ENCODE results near the gene CAMTA1. TPM values are rescaled to one million over a fixed set of nuclear protein-coding genes. Genes with fewer than 3 reads are reported as not detected.

The CAMTA1 gene
- polyA plus RNA-seq, 1 experiment, result 23.1 TPM

GRCh38 chr1:7320661-7321060 lies 535.4 kb downstream of the CAMTA1 start:
- POLR2A ChIA-PET, result no interaction called here
- CTCF ChIA-PET, result no interaction called here
- no peaks in the 10 kb centered on the region for H3K36me3 ChIP-seq (ENCODE audit: control insufficient read depth, insufficient read depth, low read length)
- TF ChIP-seq CTCF (IDR thresholded peaks at IDR 0.05; ENCODE audit: insufficient read depth, low read depth, low read length), result no peak
- H3K27me3 ChIP-seq (ENCODE audit: control insufficient read depth, insufficient read depth, low read length), result 0 out of 2 replicates have a peak, but pooled peaks cover 1% of the 10 kb centered on the region
- no peak for DNase-seq (ENCODE audit: low read depth)
- no peak overlapping the region for H3K4me3 ChIP-seq (ENCODE audit: low read depth, low read length)

- no peak overlapping the region for H3K4me3 ChIP-seq (ENCODE audit: low read depth, low read length)
- TF ChIP-seq CTCF (IDR thresholded peaks at IDR 0.05; ENCODE audit: insufficient read depth, low read depth, low read length), result no peak
- no peaks in the 10 kb centered on the region for H3K36me3 ChIP-seq (ENCODE audit: control insufficient read depth, insufficient read depth, low read length)
- ChIA-PET POLR2A (no interaction called here), CTCF (no interaction called here)
- 0 out of 2 replicates have a peak, but pooled peaks cover 1% of the 10 kb centered on the region for H3K27me3 ChIP-seq (ENCODE audit: control insufficient read depth, insufficient read depth, low read length)
- no peak for DNase-seq (ENCODE audit: low read depth)
Measured at GRCh38 chr1:7322283-7322785, 537.1 kb downstream of the CAMTA1 start.

GRCh38 chr1:7322912-7323311 lies 537.7 kb downstream of the CAMTA1 start:
- no peak for DNase-seq (ENCODE audit: low read depth)
- TF ChIP-seq CTCF (IDR thresholded peaks at IDR 0.05; ENCODE audit: insufficient read depth, low read depth, low read length), result no peak
- Histone ChIP-seq H3K27me3 (ENCODE audit: control insufficient read depth, insufficient read depth, low read length) (0 out of 2 replicates have a peak, but pooled peaks cover 1% of the 10 kb centered on the region), H3K4me3 (ENCODE audit: low read depth, low read length) (no peak overlapping the region), H3K36me3 (ENCODE audit: control insufficient read depth, insufficient read depth, low read length) (no peaks in the 10 kb centered on the region)
- ChIA-PET CTCF (no interaction called here), POLR2A (no interaction called here)

GRCh38 chr1:7325254-7325653 lies 540.0 kb downstream of the CAMTA1 start:
- Histone ChIP-seq H3K36me3 (ENCODE audit: control insufficient read depth, insufficient read depth, low read length) (no peaks in the 10 kb centered on the region), H3K27me3 (ENCODE audit: control insufficient read depth, insufficient read depth, low read length) (0 out of 2 replicates have a peak, but pooled peaks cover 1% of the 10 kb centered on the region), H3K4me3 (ENCODE audit: low read depth, low read length) (no peak overlapping the region)
- ChIA-PET CTCF (interaction anchor here (1.0 kb wide), 1 partner anchor 18 kb away, joined by 3 read pairs; no protein-coding TSS in a partner anchor), POLR2A (no interaction called here)
- TF ChIP-seq CTCF (IDR thresholded peaks at IDR 0.05; ENCODE audit: insufficient read depth, low read depth, low read length), result no peak
- no peak for DNase-seq (ENCODE audit: low read depth)

- DNase-seq (ENCODE audit: low read depth), result no peak
- ChIA-PET CTCF (no interaction called here), POLR2A (no interaction called here)
- no peak for TF ChIP-seq CTCF (IDR thresholded peaks at IDR 0.05; ENCODE audit: insufficient read depth, low read depth, low read length)
- Histone ChIP-seq H3K36me3 (ENCODE audit: control insufficient read depth, insufficient read depth, low read length) (no peaks in the 10 kb centered on the region), H3K4me3 (ENCODE audit: low read depth, low read length) (no peak overlapping the region), H3K27me3 (ENCODE audit: control insufficient read depth, insufficient read depth, low read length) (0 out of 2 replicates have a peak, but pooled peaks cover 1% of the 10 kb centered on the region)
Measured at GRCh38 chr1:7326366-7326765, 541.1 kb downstream of the CAMTA1 start.
